B cell (primary cell): ENCODE measurements around the gene CGNL1. TPM values are rescaled to one million over a fixed set of nuclear protein-coding genes. Genes with fewer than 3 reads are reported as not detected.

Experiments used
- ATAC-seq: fragments of 200-7000 bp; cut with Tn5 transposase; one replicate; pipeline ENCODE4 v1.10.0; 2021; ENCODE audit warnings: low read depth, mild to moderate bottlenecking, moderate number of reproducible peaks, moderate library complexity
- CTCF ChIA-PET: fragments of 350-600 bp; sonication (Branson Sonifier 250); formaldehyde crosslinking; loops from one replicate; lab custom pipeline; 2021; ENCODE audit warnings: antibody characterized with exemption, inconsistent platforms; lab: Charles Lee
- POLR2A ChIA-PET: fragments of 350-600 bp; sonication (Branson Sonifier 250); formaldehyde crosslinking; loops from one replicate; lab custom pipeline; 2021; ENCODE audit warnings: antibody characterized with exemption; lab: Charles Lee
- DNase-seq: peaks from one replicate; pipeline ENCODE4 v3.0.0; 2013
- H2AFZ ChIP-seq: 2 replicates; pipeline ENCODE4 v1.6.1; 2012; ENCODE audit warnings: mild to moderate bottlenecking, low read depth, low read length; ENCODE audit not compliant: insufficient read depth, poor library complexity, severe bottlenecking
- H3K27ac ChIP-seq, 2 donors: 1 replicate in 1 of 2; 2 replicates in 1 of 2; pipeline ENCODE4 v1.5.1; 2012 to 2013; ENCODE audit warnings: low read length in 2 of 2, mild to moderate bottlenecking in 2 of 2, moderate library complexity in 1 of 2
- H3K27me3 ChIP-seq, 4 experiments: fragments of 200-600 bp in 1 of 4; sonication (generic) in 1 of 4; replicated peaks in 1 of 4; 1 replicate in 2 of 4; 2 replicates in 2 of 4; pipeline versions ENCODE4 v1.6.1 to v1.7.0; 2013 to 2016; ENCODE audit warnings: low read length in 3 of 4, mild to moderate bottlenecking in 2 of 4, mixed read lengths in 1 of 4, moderate library complexity in 1 of 4; ENCODE audit not compliant: insufficient read depth in 4 of 4, control insufficient read depth in 3 of 4; ENCODE audit errors: control extremely low read depth in 1 of 4
- H3K36me3 ChIP-seq, 2 experiments: replicated peaks in 1 of 2; 1 replicate in 1 of 2; 2 replicates in 1 of 2; pipeline versions ENCODE4 v1.6.1 to v1.7.1; 2013; ENCODE audit warnings: low read length in 1 of 2; ENCODE audit not compliant: insufficient read depth in 2 of 2, control insufficient read depth in 1 of 2; ENCODE audit errors: control extremely low read depth in 1 of 2, extremely low read depth in 1 of 2
- H3K4me1 ChIP-seq, 2 donors: fragments of 200-600 bp in 1 of 2; sonication (generic) in 1 of 2; 1 replicate in 1 of 2; 2 replicates in 1 of 2; pipeline versions ENCODE4 v1.5.1 to v1.6.1; 2013 to 2017; ENCODE audit warnings: low read length in 2 of 2; ENCODE audit not compliant: control insufficient read depth in 2 of 2, insufficient read depth in 2 of 2
- H3K4me2 ChIP-seq: replicated peaks from 2 replicates; pipeline ENCODE3; 2012; ENCODE audit warnings: mild to moderate bottlenecking, low read depth, low read length; ENCODE audit not compliant: poor library complexity, severe bottlenecking
- H3K4me3 ChIP-seq, 5 experiments: fragments of 200-600 bp in 1 of 5; sonication (generic) in 1 of 5; 1 replicate in 3 of 5; 2 replicates in 2 of 5; pipeline versions ENCODE4 v1.5.1 to v1.7.0; 2011 to 2016; ENCODE audit warnings: low read length in 4 of 5, mild to moderate bottlenecking in 4 of 5, low read depth in 2 of 5, control low read depth in 1 of 5, moderate library complexity in 1 of 5; ENCODE audit not compliant: insufficient read depth in 1 of 5; ENCODE audit errors: control extremely low read depth in 1 of 5, extremely low read depth in 1 of 5
- H3K79me2 ChIP-seq: fragments of 200-600 bp; sonication (generic); one replicate; pipeline ENCODE4 v1.6.0; 2016; ENCODE audit warnings: low read length; ENCODE audit not compliant: control insufficient read depth, insufficient read depth
- H3K9ac ChIP-seq: fragments of 200-600 bp; sonication (generic); 2 replicates; pipeline ENCODE4 v1.6.1; 2017; ENCODE audit warnings: mild to moderate bottlenecking, low read length, moderate library complexity
- H3K9me3 ChIP-seq, 3 donors: one replicate each; pipeline versions ENCODE4 v1.6.1 to v1.7.1; 2013; ENCODE audit warnings: low read length in 2 of 3; ENCODE audit not compliant: control insufficient read depth in 2 of 3, insufficient read depth in 1 of 3; ENCODE audit errors: control extremely low read depth in 1 of 3
- H4K20me1 ChIP-seq: 2 replicates; pipeline ENCODE4 v1.6.0; 2012; ENCODE audit warnings: mild to moderate bottlenecking, low read length; ENCODE audit not compliant: insufficient read depth, control insufficient read depth, poor library complexity, severe bottlenecking
- H3K27ac Mint-ChIP-seq: one replicate; pipeline ENCODE4 v1.8.0; 2021; ENCODE audit warnings: mixed read lengths
- H3K27me3 Mint-ChIP-seq: one replicate; pipeline ENCODE4 v1.8.0; 2021; ENCODE audit warnings: mixed read lengths
- H3K4me1 Mint-ChIP-seq: one replicate; pipeline ENCODE4 v1.8.0; 2021; ENCODE audit warnings: mixed read lengths
- H3K4me3 Mint-ChIP-seq: one replicate; pipeline ENCODE4 v1.8.0; 2021; ENCODE audit warnings: mixed read lengths
- H3K9me3 Mint-ChIP-seq: one replicate; pipeline ENCODE4 v1.8.0; 2022; ENCODE audit warnings: mixed read lengths; ENCODE audit not compliant: insufficient read depth
- CTCF ChIP-seq: fragments of 200-600 bp; IDR thresholded peaks from one replicate; pipeline ENCODE4 v1.8.0; 2022; ENCODE audit warnings: antibody characterized with exemption, mild to moderate bottlenecking
- EZH2 ChIP-seq: IDR thresholded peaks from 2 replicates; pipeline ENCODE4 v1.6.1; 2012; ENCODE audit warnings: borderline replicate concordance, low read depth, mild to moderate bottlenecking, moderate library complexity, low read length; ENCODE audit not compliant: insufficient read depth, poor library complexity, severe bottlenecking
- WGBS: methylation state at CpG from one replicate; pipeline ENCODE4 v1.1.5; 2013; ENCODE audit warnings: missing lambda C conversion rate; ENCODE audit not compliant: insufficient coverage; 5-methylcytosine and 5-hydroxymethylcytosine counted together
- intact Hi-C: fragments of 100-400 bp; cut with micrococcal nuclease; formaldehyde crosslinking; loops from one replicate; pipeline ENCODE4 v1.10.0; 2022
- polyA plus RNA-seq: library from polyadenylated mRNA; depleted of rRNA; stranded (reverse); fragments of >200 nt; gene quantifications from 2 replicates; pipeline ENCODE4 v1.2.3, GENCODE V29; 2012
- total RNA-seq, 2 donors: library from RNA; stranded (reverse); fragments of 120-200 nt in 1 of 2; gene quantifications; 1 replicate in 1 of 2; 2 replicates in 1 of 2; pipeline versions ENCODE4 v1.2.3 to v1.2.4, GENCODE V29; 2013 to 2022

The CGNL1 gene
- total and polyA plus RNA-seq, 2 donors (not counting 1 experiment from before 2014, with no cell fraction given) = 0.03 to 0.12 TPM

GRCh38 chr15:57439128-57440027 lies 63.1 kb downstream of the CGNL1 start:
- ATAC-seq (no peak), DNase-seq (no peak)
- Histone ChIP-seq H3K27me3 (peaks cover 0 to 5% (median 0%) of the 10 kb centered on the region in 4 experiments), H3K36me3 (no peaks in the 10 kb centered on the region), H3K9ac (no peak overlapping the region), H3K27ac (no peak overlapping the region), H2AFZ (no peak overlapping the region), H3K4me1 (peaks cover 6 to 7% of the 10 kb centered on the region in 2 donors), H3K9me3 (no peaks in the 10 kb centered on the region), H3K79me2 (no peaks in the 10 kb centered on the region), H4K20me1 (no peaks in the 10 kb centered on the region), H3K4me2 (no peak overlapping the region), H3K4me3 (no peak overlapping the region)
- intact Hi-C loops = no loop called here
- H3K4me1 Mint-ChIP-seq = peaks cover 7% of the 10 kb centered on the region
- no peaks in the 10 kb centered on the region for H3K9me3 Mint-ChIP-seq
- H3K27ac Mint-ChIP-seq = no peak overlapping the region
- ChIA-PET CTCF (no interaction called here), POLR2A (no interaction called here)
- no peak overlapping the region for H3K4me3 Mint-ChIP-seq
- WGBS = 97% methylated on average over 22 of the region's 26 CpGs
- no peak for TF ChIP-seq CTCF
- no peak for TF ChIP-seq EZH2
- H3K27me3 Mint-ChIP-seq = peaks cover 10% of the 10 kb centered on the region

GRCh38 chr15:57440167-57440566 lies 63.9 kb downstream of the CGNL1 start:
- Histone ChIP-seq H3K9ac (no peak overlapping the region), H3K79me2 (no peaks in the 10 kb centered on the region), H3K4me1 (peaks cover 6 to 7% of the 10 kb centered on the region in 2 donors), H3K4me3 (no peak overlapping the region), H3K27me3 (no peaks in the 10 kb centered on the region), H3K9me3 (no peaks in the 10 kb centered on the region), H3K36me3 (no peaks in the 10 kb centered on the region), H3K4me2 (no peak overlapping the region), H3K27ac (no peak overlapping the region), H2AFZ (no peak overlapping the region), H4K20me1 (no peaks in the 10 kb centered on the region)
- TF ChIP-seq EZH2 = no peak
- TF ChIP-seq CTCF = no peak
- intact Hi-C loops = no loop called here
- WGBS = 100% methylated on average over 1 of the region's 3 CpGs
- H3K4me1 Mint-ChIP-seq = peaks cover 7% of the 10 kb centered on the region
- no peaks in the 10 kb centered on the region for H3K9me3 Mint-ChIP-seq
- no peak overlapping the region for H3K27ac Mint-ChIP-seq
- peaks cover 6% of the 10 kb centered on the region for H3K27me3 Mint-ChIP-seq
- ChIA-PET POLR2A (no interaction called here), CTCF (no interaction called here)
- no peak overlapping the region for H3K4me3 Mint-ChIP-seq
- ATAC-seq = no peak
- no peak for DNase-seq
